ENCODE results near the gene HAUS8. TPM values are rescaled to one million over a fixed set of nuclear protein-coding genes. Genes with fewer than 3 reads are reported as not detected.

Gene HAUS8
- total and polyA plus RNA-seq, 7 experiments from 2014 or later, result 9.4 to 31.5 (median 19.0) TPM

- CTCF ChIA-PET, result no interaction called here
- no peak for ATAC-seq
- DNase-seq, result no peak
- no peaks in the 10 kb centered on the region for H3K36me3 ChIP-seq (ENCODE audit: control insufficient read depth in 2 of 3, insufficient read depth in 3 of 3, low read length in 3 of 3)
- no peaks in the 10 kb centered on the region for H3K4me1 ChIP-seq (ENCODE audit: control insufficient read depth in 2 of 2, insufficient read depth in 2 of 2, low read length in 2 of 2)
- Mint-ChIP-seq H3K27ac (no peak overlapping the region), H3K27me3 (peaks cover 0 to 19% (median 10%) of the 10 kb centered on the region in 5 donors), H3K4me1 (peaks cover 0 to 2% (median 0%) of the 10 kb centered on the region in 7 donors), H3K36me3 (no peaks in the 10 kb centered on the region), H3K4me3 (no peak overlapping the region), H3K9me3 (no peaks in the 10 kb centered on the region)
- no peaks in the 10 kb centered on the region for H3K27me3 ChIP-seq (ENCODE audit: control insufficient read depth in 2 of 2, insufficient read depth in 2 of 2, low read length in 2 of 2)
- H3K27ac ChIP-seq (ENCODE audit: low read depth, low read length), result no peak overlapping the region
- POLR2A ChIA-PET, result no interaction called here
- H3K4me3 ChIP-seq (ENCODE audit: low read length), result no peak overlapping the region
- H3K9me3 ChIP-seq (ENCODE audit: control insufficient read depth in 2 of 3, low read length in 3 of 3), result no peaks in the 10 kb centered on the region
- intact Hi-C loops (cut with micrococcal nuclease), result no loop called here
These were observed 37.2 kb downstream of the HAUS8 start for GRCh38 chr19:17037966-17038500.

DNA sequence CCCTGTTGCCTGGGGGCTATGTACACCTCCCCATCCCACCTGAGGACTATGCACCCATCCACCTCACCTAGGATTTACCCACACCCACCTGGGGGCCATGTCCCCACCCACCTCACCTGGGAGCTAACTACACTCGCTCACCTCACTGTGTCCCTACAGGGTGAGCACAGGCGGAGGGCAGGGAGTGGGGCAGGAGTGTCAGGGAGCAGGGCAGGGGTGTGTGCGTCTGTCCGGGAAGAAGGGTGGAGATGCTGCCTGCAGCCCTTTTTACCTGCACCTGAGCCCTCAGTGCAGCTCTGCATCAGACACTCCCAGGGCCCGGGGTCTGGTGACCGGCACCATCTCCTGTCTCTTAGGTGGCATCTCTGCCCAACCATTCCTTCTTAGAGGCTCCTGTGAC is 38.1 kb downstream of the HAUS8 start:
- no peaks in the 10 kb centered on the region for H3K36me3 Mint-ChIP-seq
- no peak overlapping the region for H3K27ac Mint-ChIP-seq
- no peaks in the 10 kb centered on the region for H3K4me1 ChIP-seq (ENCODE audit: control insufficient read depth in 2 of 2, insufficient read depth in 2 of 2, low read length in 2 of 2)
- no peaks in the 10 kb centered on the region for H3K9me3 ChIP-seq (ENCODE audit: control insufficient read depth in 2 of 3, low read length in 3 of 3)
- H3K27ac ChIP-seq (ENCODE audit: low read depth, low read length), result no peak overlapping the region
- H3K4me1 Mint-ChIP-seq, result peaks cover 0 to 2% (median 0%) of the 10 kb centered on the region in 7 donors
- ATAC-seq (no peak), DNase-seq (no peak)
- ChIA-PET CTCF (interaction anchor here (1.4 kb wide), 1 partner anchor 16 kb away, joined by 3 read pairs; no protein-coding TSS in a partner anchor), POLR2A (no interaction called here)
- no peaks in the 10 kb centered on the region for H3K27me3 ChIP-seq (ENCODE audit: control insufficient read depth in 2 of 2, insufficient read depth in 2 of 2, low read length in 2 of 2)
- intact Hi-C loops (cut with micrococcal nuclease), result no loop called here
- H3K27me3 Mint-ChIP-seq, result peaks cover 0 to 23% (median 10%) of the 10 kb centered on the region in 5 donors
- no peaks in the 10 kb centered on the region for H3K9me3 Mint-ChIP-seq
- H3K36me3 ChIP-seq (ENCODE audit: control insufficient read depth in 2 of 3, insufficient read depth in 3 of 3, low read length in 3 of 3), result no peaks in the 10 kb centered on the region
- H3K4me3 ChIP-seq (ENCODE audit: low read length), result no peak overlapping the region
- no peak overlapping the region for H3K4me3 Mint-ChIP-seq

- peaks cover 0 to 19% (median 9%) of the 10 kb centered on the region in 5 donors for H3K27me3 Mint-ChIP-seq
- intact Hi-C loops (cut with micrococcal nuclease), result no loop called here
- ATAC-seq (no peak), DNase-seq (no peak)
- no peaks in the 10 kb centered on the region for H3K9me3 Mint-ChIP-seq
- H3K36me3 Mint-ChIP-seq, result no peaks in the 10 kb centered on the region
- CTCF ChIA-PET, result interaction anchor here (1.4 kb wide), 1 partner anchor 16 kb away, joined by 3 read pairs; no protein-coding TSS in a partner anchor
- no peak overlapping the region for H3K27ac Mint-ChIP-seq
- H3K4me1 Mint-ChIP-seq, result peaks cover 0 to 2% (median 0%) of the 10 kb centered on the region in 7 donors
- H3K4me3 ChIP-seq (ENCODE audit: low read length), result no peak overlapping the region
- no peaks in the 10 kb centered on the region for H3K4me1 ChIP-seq (ENCODE audit: control insufficient read depth in 2 of 2, insufficient read depth in 2 of 2, low read length in 2 of 2)
- no peaks in the 10 kb centered on the region for H3K27me3 ChIP-seq (ENCODE audit: control insufficient read depth in 2 of 2, insufficient read depth in 2 of 2, low read length in 2 of 2)
- H3K27ac ChIP-seq (ENCODE audit: low read depth, low read length), result no peak overlapping the region
- H3K36me3 ChIP-seq (ENCODE audit: control insufficient read depth in 2 of 3, insufficient read depth in 3 of 3, low read length in 3 of 3), result no peaks in the 10 kb centered on the region
- POLR2A ChIA-PET, result no interaction called here
- H3K4me3 Mint-ChIP-seq, result no peak overlapping the region
- no peaks in the 10 kb centered on the region for H3K9me3 ChIP-seq (ENCODE audit: control insufficient read depth in 2 of 3, low read length in 3 of 3)
These were observed 38.6 kb downstream of the HAUS8 start for GRCh38 chr19:17036640-17037039.

DNA sequence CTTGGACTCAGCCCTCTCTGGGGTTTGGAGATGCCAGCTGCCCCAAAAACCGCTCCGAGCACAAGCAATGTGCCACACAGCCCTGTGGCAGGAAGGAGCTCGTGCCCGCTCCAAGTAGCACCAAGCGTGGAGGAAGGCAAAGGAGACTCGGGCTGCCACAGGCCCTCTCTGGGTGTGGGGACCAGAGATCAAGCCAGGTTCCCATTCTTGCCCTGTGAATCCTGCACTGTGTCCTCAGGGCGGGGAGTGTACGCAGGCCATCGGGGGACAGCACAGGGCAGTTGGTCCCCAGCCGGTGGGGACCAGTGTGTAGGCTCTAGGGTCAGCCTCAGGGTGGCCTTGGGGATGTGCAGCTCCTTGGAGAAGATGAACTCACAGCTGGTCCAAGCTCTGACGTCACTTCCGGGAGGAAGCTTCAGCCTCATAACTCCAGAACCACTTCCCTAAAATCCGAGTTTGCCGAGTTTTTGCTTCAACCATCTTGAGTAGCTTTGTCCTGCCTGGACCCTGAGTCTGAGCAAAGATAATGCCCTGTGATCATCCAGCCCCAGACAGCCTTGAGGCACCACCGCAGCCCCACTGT is 39.3 kb downstream of the HAUS8 start:
- H3K27me3 ChIP-seq (ENCODE audit: control insufficient read depth in 2 of 2, insufficient read depth in 2 of 2, low read length in 2 of 2), result no peaks in the 10 kb centered on the region
- POLR2A ChIA-PET, result no interaction called here

GRCh38 chr19:17031741-17032140 is 43.5 kb downstream of the HAUS8 start:
- Mint-ChIP-seq H3K4me3 (no peak overlapping the region), H3K4me1 (peaks cover 0 to 4% (median 0%) of the 10 kb centered on the region in 7 donors), H3K9me3 (no peaks in the 10 kb centered on the region), H3K27me3 (peaks cover 11 to 38% (median 26%) of the 10 kb centered on the region in 5 donors), H3K27ac (no peak overlapping the region), H3K36me3 (no peaks in the 10 kb centered on the region)
- Histone ChIP-seq H3K36me3 (ENCODE audit: control insufficient read depth in 2 of 3, insufficient read depth in 3 of 3, low read length in 3 of 3) (no peaks in the 10 kb centered on the region), H3K4me1 (ENCODE audit: control insufficient read depth in 2 of 2, insufficient read depth in 2 of 2, low read length in 2 of 2) (no peaks in the 10 kb centered on the region), H3K4me3 (ENCODE audit: low read length) (no peak overlapping the region), H3K27me3 (ENCODE audit: control insufficient read depth in 2 of 2, insufficient read depth in 2 of 2, low read length in 2 of 2) (peaks cover 0 to 7% of the 10 kb centered on the region in 2 donors), H3K27ac (ENCODE audit: low read depth, low read length) (no peak overlapping the region), H3K9me3 (ENCODE audit: control insufficient read depth in 2 of 3, low read length in 3 of 3) (no peaks in the 10 kb centered on the region)
- DNase-seq (no peak), ATAC-seq (no peak)
- ChIA-PET CTCF (no interaction called here), POLR2A (interaction anchor here (0.7 kb wide), 1 partner anchor 382 kb away, joined by 3 read pairs; no protein-coding TSS in a partner anchor)
- intact Hi-C loops (cut with micrococcal nuclease), result no loop called here

More for the DNA sequence above, 39.3 kb downstream of the HAUS8 start:
- CTCF ChIA-PET, result no interaction called here
- H3K27me3 Mint-ChIP-seq, result peaks cover 0 to 19% (median 9%) of the 10 kb centered on the region in 5 donors
- H3K27ac ChIP-seq (ENCODE audit: low read depth, low read length), result no peak overlapping the region
- H3K36me3 ChIP-seq (ENCODE audit: control insufficient read depth in 2 of 3, insufficient read depth in 3 of 3, low read length in 3 of 3), result no peaks in the 10 kb centered on the region
- DNase-seq (no peak), ATAC-seq (peak; percentile 75)
- intact Hi-C loops (cut with micrococcal nuclease), result no loop called here
- peaks cover 0 to 2% (median 0%) of the 10 kb centered on the region in 7 donors for H3K4me1 Mint-ChIP-seq
- no peaks in the 10 kb centered on the region for H3K9me3 ChIP-seq (ENCODE audit: control insufficient read depth in 2 of 3, low read length in 3 of 3)
- no peaks in the 10 kb centered on the region for H3K36me3 Mint-ChIP-seq
- no peak overlapping the region for H3K27ac Mint-ChIP-seq
- H3K4me1 ChIP-seq (ENCODE audit: control insufficient read depth in 2 of 2, insufficient read depth in 2 of 2, low read length in 2 of 2), result no peaks in the 10 kb centered on the region
- no peak overlapping the region for H3K4me3 ChIP-seq (ENCODE audit: low read length)
- no peaks in the 10 kb centered on the region for H3K9me3 Mint-ChIP-seq
- no peak overlapping the region for H3K4me3 Mint-ChIP-seq

DNA sequence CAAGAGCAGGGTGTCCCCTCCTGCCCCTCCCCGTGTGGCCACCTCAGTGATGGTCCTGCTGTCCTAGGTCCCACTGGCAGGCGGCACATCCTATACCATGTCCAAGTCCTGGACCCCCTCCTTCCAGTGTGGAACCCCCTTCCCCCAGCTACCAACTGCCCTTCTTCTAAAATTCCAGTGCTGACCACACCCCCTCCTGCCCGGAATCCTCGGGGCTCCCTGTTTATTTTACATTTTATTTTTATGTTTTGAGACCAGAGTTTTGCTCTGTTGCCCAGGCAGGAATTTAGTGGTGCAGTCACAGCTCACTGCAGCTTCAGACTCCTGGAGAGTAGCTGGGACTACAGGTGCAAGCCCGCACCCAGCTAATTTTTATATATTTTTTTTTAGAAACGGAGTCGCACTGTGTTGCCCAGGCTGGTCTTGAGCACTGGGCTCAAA is 47.7 kb downstream of the HAUS8 start:
- no peak for DNase-seq
- H3K4me1 ChIP-seq (ENCODE audit: control insufficient read depth in 2 of 2, insufficient read depth in 2 of 2, low read length in 2 of 2), result peaks cover 0 to 7% of the 10 kb centered on the region in 2 donors
- H3K4me3 ChIP-seq (ENCODE audit: low read length), result no peak overlapping the region
- ChIA-PET POLR2A (no interaction called here), CTCF (interaction anchor here (0.5 kb wide), 1 partner anchor 256 kb away, joined by 3 read pairs; no protein-coding TSS in a partner anchor)
- Mint-ChIP-seq H3K4me1 (peaks cover 3 to 14% (median 8%) of the 10 kb centered on the region in 7 donors), H3K4me3 (peak overlapping the region in 6 of 10 donors; percentile 21 to 82 (median 57)), H3K27ac (peak overlapping the region in 1 of 9 donors; percentile 29), H3K36me3 (peaks cover 0 to 24% (median 16%) of the 10 kb centered on the region in 5 donors), H3K9me3 (peaks cover 0 to 26% (median 17%) of the 10 kb centered on the region in 11 donors), H3K27me3 (peaks cover 36 to 61% (median 49%) of the 10 kb centered on the region in 5 donors)
- H3K36me3 ChIP-seq (ENCODE audit: control insufficient read depth in 2 of 3, insufficient read depth in 3 of 3, low read length in 3 of 3), result no peaks in the 10 kb centered on the region
- intact Hi-C loops (cut with micrococcal nuclease), result loop anchor here in 1 of 2 donors (2.0 kb wide), 1 partner anchor 27 kb away; no protein-coding TSS in a partner anchor
- no peak for ATAC-seq
- peaks cover 0 to 19% (median 0%) of the 10 kb centered on the region in 3 experiments for H3K9me3 ChIP-seq (ENCODE audit: control insufficient read depth in 2 of 3, low read length in 3 of 3)
- H3K27me3 ChIP-seq (ENCODE audit: control insufficient read depth in 2 of 2, insufficient read depth in 2 of 2, low read length in 2 of 2), result peaks cover 0 to 11% of the 10 kb centered on the region in 2 donors
- H3K27ac ChIP-seq (ENCODE audit: low read depth, low read length), result no peak overlapping the region
